Neuronal stem cell (in vitro differentiated cells): ENCODE results near the gene REXO1. TPM values are rescaled to one million over a fixed set of nuclear protein-coding genes. Genes with fewer than 3 reads are reported as not detected.

ENCODE experiments used
- DNase-seq: peaks from one replicate; pipeline ENCODE4 v3.0.0-alpha.2; 2013; ENCODE audit warnings: low spot score
- H2AFZ ChIP-seq: one replicate; pipeline ENCODE4 v1.6.1; 2013; ENCODE audit warnings: mild to moderate bottlenecking, low read length, inconsistent platforms
- H2AK5ac ChIP-seq: 2 replicates; pipeline ENCODE4 v1.6.1; 2013; ENCODE audit warnings: low read depth, mild to moderate bottlenecking, inconsistent platforms, low read length, moderate library complexity, mixed read lengths
- H2BK120ac ChIP-seq: 2 replicates; pipeline ENCODE4 v1.6.1; 2013; ENCODE audit warnings: low read depth, mild to moderate bottlenecking, inconsistent platforms, low read length, moderate library complexity, mixed read lengths
- H2BK12ac ChIP-seq: one replicate; pipeline ENCODE4 v1.6.1; 2013; ENCODE audit warnings: low read length, inconsistent platforms
- H2BK15ac ChIP-seq: 2 replicates; pipeline ENCODE4 v1.6.1; 2013; ENCODE audit warnings: mild to moderate bottlenecking, low read length, inconsistent platforms, mixed read lengths
- H2BK5ac ChIP-seq: one replicate; pipeline ENCODE4 v1.6.1; 2013; ENCODE audit warnings: inconsistent platforms, mild to moderate bottlenecking, low read length, moderate library complexity
- H3K14ac ChIP-seq: one replicate; pipeline ENCODE4 v1.6.1; 2013; ENCODE audit warnings: low read length, inconsistent platforms
- H3K18ac ChIP-seq: 2 replicates; pipeline ENCODE4 v1.6.1; 2013; ENCODE audit warnings: low read length, inconsistent platforms
- H3K23ac ChIP-seq: 2 replicates; pipeline ENCODE4 v1.6.1; 2013; ENCODE audit warnings: low read depth, mild to moderate bottlenecking, mixed read lengths, low read length, inconsistent platforms; ENCODE audit not compliant: poor library complexity
- H3K27ac ChIP-seq: replicated peaks from 3 replicates; pipeline ENCODE4 v1.5.1; 2013; ENCODE audit warnings: low read length, inconsistent platforms
- H3K27me3 ChIP-seq, 3 experiments: 2 replicates each; pipeline ENCODE4 v1.6.1; 2013; ENCODE audit warnings: low read length in 3 of 3, mild to moderate bottlenecking in 2 of 3, inconsistent platforms in 1 of 3, low read depth in 1 of 3, mixed read lengths in 1 of 3, moderate library complexity in 1 of 3; ENCODE audit not compliant: control insufficient read depth in 3 of 3, insufficient read depth in 3 of 3
- H3K36me3 ChIP-seq, 2 donors: replicated peaks in 1 of 2; 2 replicates each; pipeline ENCODE4 v1.6.1; 2013; ENCODE audit warnings: low read length in 2 of 2; ENCODE audit not compliant: control insufficient read depth in 2 of 2, insufficient read depth in 2 of 2
- H3K4ac ChIP-seq: 2 replicates; pipeline ENCODE4 v1.6.1; 2013; ENCODE audit warnings: inconsistent platforms, mild to moderate bottlenecking, low read length, moderate library complexity
- H3K4me1 ChIP-seq, 2 donors: 1 replicate in 1 of 2; 2 replicates in 1 of 2; pipeline ENCODE4 v1.6.1; 2013; ENCODE audit warnings: low read length in 2 of 2, low read depth in 1 of 2; ENCODE audit not compliant: control insufficient read depth in 2 of 2, insufficient read depth in 1 of 2
- H3K4me2 ChIP-seq: one replicate; pipeline ENCODE4 v1.6.1; 2013; ENCODE audit warnings: mild to moderate bottlenecking, low read length, inconsistent platforms; ENCODE audit not compliant: insufficient read depth, poor library complexity, severe bottlenecking
- H3K4me3 ChIP-seq, 2 donors: 2 replicates each; pipeline ENCODE4 v1.5.1; 2013; ENCODE audit warnings: low read length in 2 of 2, mild to moderate bottlenecking in 2 of 2, inconsistent platforms in 1 of 2, moderate library complexity in 1 of 2
- H3K79me1 ChIP-seq: one replicate; pipeline ENCODE4 v1.6.1; 2013; ENCODE audit warnings: low read depth, mild to moderate bottlenecking, inconsistent platforms, low read length, moderate library complexity
- H3K9ac ChIP-seq: one replicate; pipeline ENCODE4 v1.6.1; 2013; ENCODE audit warnings: mild to moderate bottlenecking, low read depth, low read length, inconsistent platforms; ENCODE audit not compliant: poor library complexity
- H3K9me3 ChIP-seq, 2 donors: replicated peaks in 1 of 2; 2 replicates each; pipeline versions ENCODE3 to v1.6.1; 2013; ENCODE audit warnings: low read length in 2 of 2, mild to moderate bottlenecking in 2 of 2, inconsistent platforms in 1 of 2, low read depth in 1 of 2, mixed read lengths in 1 of 2, moderate library complexity in 1 of 2; ENCODE audit not compliant: control insufficient read depth in 2 of 2, insufficient read depth in 1 of 2
- H4K8ac ChIP-seq: one replicate; pipeline ENCODE4 v1.6.1; 2013; ENCODE audit warnings: low read depth, mild to moderate bottlenecking, inconsistent platforms, low read length, moderate library complexity
- H4K91ac ChIP-seq: one replicate; pipeline ENCODE4 v1.6.1; 2013; ENCODE audit warnings: low read length, low read depth, mild to moderate bottlenecking, inconsistent platforms; ENCODE audit not compliant: poor library complexity
- WGBS, 2 donors: extraction: QIAGEN DNeasy Blood & Tissue Kit; methylation state at CpG; one replicate each; pipeline ENCODE4 v1.1.7; 2013; ENCODE audit warnings: missing lambda C conversion rate in 2 of 2, mixed read lengths in 1 of 2; ENCODE audit not compliant: insufficient read length in 2 of 2, insufficient replicate concordance in 1 of 2; ENCODE audit errors: extremely low coverage in 2 of 2; 5-methylcytosine and 5-hydroxymethylcytosine counted together
- polyA plus RNA-seq, 2 experiments: library from polyadenylated mRNA; stranded (reverse); fragments of 200-250 nt; gene quantifications; one replicate each; pipeline ENCODE4 v1.2.3, GENCODE V29; 2013

Gene REXO1
- 15.0 TPM for polyA plus RNA-seq (2013, experiment 1 of 2)
- polyA plus RNA-seq (2013, experiment 2 of 2): 16.5 TPM

- Histone ChIP-seq H2BK120ac (peak within 1 kb of the TSS; percentile 82), H3K4me2 (peak within 1 kb of the TSS; percentile 98), H3K23ac (peak within 1 kb of the TSS; percentile 75), H2AK5ac (peak within 1 kb of the TSS; percentile 12), H3K9ac (peak within 1 kb of the TSS; percentile 97), H3K4me1 (peaks cover 6 to 16% of the 10 kb centered on the region in 2 donors), H3K9me3 (no peaks in the 10 kb centered on the region), H2AFZ (peak within 1 kb of the TSS; percentile 100), H3K27me3 (no peaks in the 10 kb centered on the region), H3K79me1 (peaks cover 31% of the 10 kb centered on the region), H3K4ac (no peak within 1 kb of the TSS), H3K4me3 (peak within 1 kb of the TSS; percentile 97 to 99), H4K8ac (no peak within 1 kb of the TSS), H2BK12ac (no peak within 1 kb of the TSS), H2BK15ac (no peak within 1 kb of the TSS), H3K27ac (peak within 1 kb of the TSS; percentile 98), H3K14ac (no peak within 1 kb of the TSS), H3K18ac (peak within 1 kb of the TSS; percentile 100), H2BK5ac (peak within 1 kb of the TSS; percentile 94), H3K36me3 (peaks cover 5 to 21% of the 10 kb centered on the region in 2 donors), H4K91ac (peak within 1 kb of the TSS; percentile 86)
- WGBS, 2 donors: no CpG with 5 or more reads among the region's 60 CpGs
- peak; percentile 98 for DNase-seq
Measured at GRCh38 chr19:1848399-1849131, at the start of gene REXO1. Gene REXO1, minus strand, starts transcription at chr19:1848483. Its CDS starts 125 bp downstream, at chr19:1848358.

GRCh38 chr19:1896508-1896907 is 48.2 kb upstream of the REXO1 start:
- H2BK5ac ChIP-seq: peak overlapping the region; percentile 60
- no peak overlapping the region for H3K14ac ChIP-seq
- H3K79me1 ChIP-seq: no peaks in the 10 kb centered on the region
- no peak overlapping the region for H4K91ac ChIP-seq
- no peak overlapping the region for H4K8ac ChIP-seq
- no peak overlapping the region for H3K18ac ChIP-seq
- H3K4me3 ChIP-seq: no peak overlapping the region
- H3K9me3 ChIP-seq: no peaks in the 10 kb centered on the region
- H2BK15ac ChIP-seq: no peak overlapping the region
- no peak overlapping the region for H2BK120ac ChIP-seq
- peaks cover 0 to 3% (median 0%) of the 10 kb centered on the region in 3 experiments for H3K27me3 ChIP-seq
- no peak overlapping the region for H3K9ac ChIP-seq
- H3K36me3 ChIP-seq: no peaks in the 10 kb centered on the region
- no peak overlapping the region for H3K27ac ChIP-seq
- no peak overlapping the region for H3K23ac ChIP-seq
- no peak overlapping the region for H2AFZ ChIP-seq
- no peak overlapping the region for H3K4ac ChIP-seq
- H2AK5ac ChIP-seq: no peak overlapping the region
- no peak overlapping the region for H2BK12ac ChIP-seq
- no CpG with 5 or more reads among the region's 13 CpGs for WGBS, 2 donors
- DNase-seq: no peak
- no peak overlapping the region for H3K4me2 ChIP-seq
- peaks cover 2 to 4% of the 10 kb centered on the region in 2 donors for H3K4me1 ChIP-seq

DNA sequence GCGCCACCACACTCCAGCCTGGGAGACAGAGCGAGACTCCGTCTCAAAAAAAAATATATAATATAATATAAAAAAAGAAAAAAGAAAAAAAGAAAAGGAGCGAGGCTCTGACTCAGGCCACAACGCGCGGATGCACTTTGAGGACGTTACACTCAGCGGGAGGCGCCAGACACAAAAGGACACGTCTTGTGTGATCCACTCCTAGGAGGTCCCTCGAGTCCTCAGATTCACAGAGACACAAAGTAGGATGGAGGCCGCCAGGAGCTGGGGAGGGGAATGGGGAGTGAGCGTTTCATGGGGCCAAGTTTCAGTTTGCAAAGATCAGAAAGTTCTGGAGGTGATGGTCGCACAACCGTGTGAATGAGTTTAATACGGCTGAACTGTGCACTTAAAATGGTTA is 45.5 kb upstream of the REXO1 start:
- H2BK120ac ChIP-seq: no peak overlapping the region
- no peak overlapping the region for H2BK5ac ChIP-seq
- H3K23ac ChIP-seq: no peak overlapping the region
- peaks cover 0 to 3% (median 0%) of the 10 kb centered on the region in 3 experiments for H3K27me3 ChIP-seq
- no peak overlapping the region for H3K4me3 ChIP-seq
- no peak overlapping the region for H3K4me2 ChIP-seq
- H3K4ac ChIP-seq: no peak overlapping the region
- DNase-seq: no peak
- peaks cover 2 to 4% of the 10 kb centered on the region in 2 donors for H3K4me1 ChIP-seq
- no peak overlapping the region for H3K18ac ChIP-seq
- no peak overlapping the region for H2AK5ac ChIP-seq
- H3K14ac ChIP-seq: no peak overlapping the region
- H4K91ac ChIP-seq: no peak overlapping the region
- WGBS, 2 donors: no CpG with 5 or more reads among the region's 17 CpGs
- H2AFZ ChIP-seq: no peak overlapping the region
- no peaks in the 10 kb centered on the region for H3K36me3 ChIP-seq
- no peak overlapping the region for H2BK12ac ChIP-seq
- H3K79me1 ChIP-seq: no peaks in the 10 kb centered on the region
- no peak overlapping the region for H2BK15ac ChIP-seq
- no peaks in the 10 kb centered on the region for H3K9me3 ChIP-seq
- no peak overlapping the region for H4K8ac ChIP-seq
- H3K9ac ChIP-seq: no peak overlapping the region
- no peak overlapping the region for H3K27ac ChIP-seq

- H3K4me1 ChIP-seq: peaks cover 2% of the 10 kb centered on the region in 2 donors
- WGBS, 2 donors: no CpG with 5 or more reads among the region's 1 CpG
- no peak overlapping the region for H4K91ac ChIP-seq
- H3K4me3 ChIP-seq: no peak overlapping the region
- no peaks in the 10 kb centered on the region for H3K9me3 ChIP-seq
- H2AK5ac ChIP-seq: no peak overlapping the region
- no peak overlapping the region for H3K27ac ChIP-seq
- H3K4me2 ChIP-seq: no peak overlapping the region
- H2AFZ ChIP-seq: peak overlapping the region; percentile 17
- no peak overlapping the region for H3K18ac ChIP-seq
- H3K9ac ChIP-seq: no peak overlapping the region
- no peak overlapping the region for H2BK120ac ChIP-seq
- no peak overlapping the region for H3K23ac ChIP-seq
- no peak overlapping the region for H2BK5ac ChIP-seq
- H3K4ac ChIP-seq: no peak overlapping the region
- peaks cover 1% of the 10 kb centered on the region for H3K79me1 ChIP-seq
- peak overlapping the region; percentile 82 for H4K8ac ChIP-seq
- H3K14ac ChIP-seq: no peak overlapping the region
- H2BK15ac ChIP-seq: no peak overlapping the region
- DNase-seq: no peak
- H3K27me3 ChIP-seq: peaks cover 0 to 2% (median 0%) of the 10 kb centered on the region in 3 experiments
- H2BK12ac ChIP-seq: no peak overlapping the region
- no peaks in the 10 kb centered on the region for H3K36me3 ChIP-seq
Measured at GRCh38 chr19:1889907-1890306, 41.6 kb upstream of the REXO1 start.
